Measurements from ENCODE around the gene TTLL8. TPM values are rescaled to one million over a fixed set of nuclear protein-coding genes. Genes with fewer than 3 reads are reported as not detected.

Gene TTLL8
- polyA plus RNA-seq, 2 of the 4 experiments (the other 2 are of a cell fraction): not detected

GRCh38 chr22:50064453-50064852 lies 6.4 kb upstream of the TTLL8 start (continued):
- TF ChIP-seq ATOH8 (CRISPR knock-in tag; IDR thresholded peaks at IDR 0.05; ENCODE audit: low read depth) (no peak), JUN (IDR thresholded peaks at IDR 0.05) (no peak)

GRCh38 chr22:50063589-50064393 lies 5.7 kb upstream of the TTLL8 start:
- Histone ChIP-seq H3K4me3 (no peak overlapping the region), H3K27ac (no peak overlapping the region), H3K9me3 (no peaks in the 10 kb centered on the region), H3K4me2 (no peak overlapping the region), H3K4me1 (peaks cover 3% of the 10 kb centered on the region; the same call in 2 of the 3 replicates)
- no peak for TF ChIP-seq EHMT2 (IDR thresholded peaks at IDR 0.05; ENCODE audit: low read depth)
- no peak for TF ChIP-seq ATOH8 (CRISPR knock-in tag; IDR thresholded peaks at IDR 0.05; ENCODE audit: low read depth)
- TF ChIP-seq HOXB5 (CRISPR knock-in tag; IDR thresholded peaks at IDR 0.05): no peak
- no peak for TF ChIP-seq TFCP2L1 (CRISPR knock-in tag; IDR thresholded peaks at IDR 0.05)
- no peak for TF ChIP-seq KDM5A (IDR thresholded peaks at IDR 0.05)
- no peak for TF ChIP-seq CTCF (IDR thresholded peaks at IDR 0.05)
- no peak for TF ChIP-seq RAD21 (conservative IDR thresholded peaks at IDR 0.05 in 1 of 2, IDR thresholded peaks at IDR 0.05 in 1 of 2)
- no peak for TF ChIP-seq EHF (CRISPR knock-in tag; IDR thresholded peaks at IDR 0.05)
- no peak for TF ChIP-seq E2F6 (IDR thresholded peaks at IDR 0.05; ENCODE audit: borderline replicate concordance, low read depth)
- no peak for TF ChIP-seq ESRRA (IDR thresholded peaks at IDR 0.05; ENCODE audit: borderline replicate concordance, low read length)
- TF ChIP-seq SMC3 (IDR thresholded peaks at IDR 0.05): no peak
- TF ChIP-seq RFX5 (IDR thresholded peaks at IDR 0.05): no peak
- no peak for TF ChIP-seq CHD2 (IDR thresholded peaks at IDR 0.05; ENCODE audit: low read length, partially characterized antibody)
- TF ChIP-seq CEBPB (IDR thresholded peaks at IDR 0.05): no peak
- no peak for TF ChIP-seq ZC3H11A (IDR thresholded peaks at IDR 0.05)
- ChIA-PET CTCF (interaction anchor here (0.5 to 0.7 kb wide), 2 partner anchors 33 to 163 kb away, joined by 3 read pairs; no protein-coding TSS in a partner anchor), POLR2A (no interaction called here)
- DNase-seq (ENCODE audit: low read depth in 1 of 2, low spot score in 1 of 2): no peak
- 83% methylated on average over 3 of the region's 23 CpGs for WGBS (ENCODE audit: missing lambda C conversion rate)
- FAIRE-seq: no peak
- no peak for ATAC-seq

- ATAC-seq (no peak), FAIRE-seq (no peak), DNase-seq (ENCODE audit: low read depth in 1 of 2, low spot score in 1 of 2) (no peak)
- Histone ChIP-seq H3K4me3 (no peak overlapping the region), H3K9me3 (no peaks in the 10 kb centered on the region), H3K4me1 (peaks cover 9% of the 10 kb centered on the region; the same call in 2 of the 3 replicates), H3K27ac (no peak overlapping the region), H3K4me2 (no peak overlapping the region)
- WGBS (ENCODE audit: missing lambda C conversion rate): 81% methylated on average over 17 of the region's 19 CpGs
- ChIA-PET CTCF (no interaction called here), POLR2A (no interaction called here)
- TF ChIP-seq HES2 (IDR thresholded peaks at IDR 0.05): no peak
- no peak for TF ChIP-seq PBX3 (IDR thresholded peaks at IDR 0.05)
- no peak for TF ChIP-seq FOSB (CRISPR knock-in tag; IDR thresholded peaks at IDR 0.05)
- no peak for TF ChIP-seq CEBPB (IDR thresholded peaks at IDR 0.05)
- TF ChIP-seq HOXA7 (CRISPR knock-in tag; IDR thresholded peaks at IDR 0.05): no peak
Observed at GRCh38 chr22:50062509-50063135, 4.5 kb upstream of the TTLL8 start.

Measured in A549 (cell line).